Activated CD8-positive, alpha-beta memory T cell treated with anti-CD3 and anti-CD28 coated beads, Interleukin-2, amount 10 ng/mL, durations not matched to agents 7 days and 5 days (primary cell): ENCODE results near the gene SPEM3. TPM values are rescaled to one million over a fixed set of nuclear protein-coding genes. Genes with fewer than 3 reads are reported as not detected.
A peak's percentile ranks its signal among the peaks of the same experiment; 100 is the strongest.

Experiments used
- ATAC-seq: fragments of 150-1000 bp; cut with Tn5 transposase; one replicate; pipeline ENCODE4 v1.10.0; 2021; ENCODE audit warnings: moderate library complexity
- CTCF ChIA-PET: fragments of 350-600 bp; sonication (Branson Sonifier 250); formaldehyde crosslinking; loops from one replicate; lab custom pipeline; 2021; ENCODE audit warnings: antibody characterized with exemption; lab: Charles Lee
- DNase-seq: peaks from one replicate; pipeline ENCODE4 v3.0.0-alpha.2; 2020
- H3K27ac Mint-ChIP-seq: one replicate; pipeline ENCODE4 v1.8.0; 2021; ENCODE audit warnings: mild to moderate bottlenecking, mixed read lengths
- H3K27me3 Mint-ChIP-seq: one replicate; pipeline ENCODE4 v1.8.0; 2021; ENCODE audit warnings: mixed read lengths
- H3K36me3 Mint-ChIP-seq: one replicate; pipeline ENCODE4 v1.8.0; 2021; ENCODE audit warnings: mild to moderate bottlenecking, mixed read lengths
- H3K4me1 Mint-ChIP-seq: one replicate; pipeline ENCODE4 v1.8.0; 2021; ENCODE audit warnings: mixed read lengths
- H3K4me3 Mint-ChIP-seq: one replicate; pipeline ENCODE4 v1.8.0; 2021; ENCODE audit warnings: mild to moderate bottlenecking, moderate library complexity, mixed read lengths
- H3K9me3 Mint-ChIP-seq: one replicate; pipeline ENCODE4 v1.8.0; 2022; ENCODE audit warnings: low read depth, mixed read lengths
- total RNA-seq, 2 experiments: library from RNA; stranded (reverse); gene quantifications; one replicate each; pipeline ENCODE4 v1.2.3, GENCODE V29; 2021

SPEM3 gene
- total RNA-seq, 2 experiments from 2014 or later, result not detected

DNA sequence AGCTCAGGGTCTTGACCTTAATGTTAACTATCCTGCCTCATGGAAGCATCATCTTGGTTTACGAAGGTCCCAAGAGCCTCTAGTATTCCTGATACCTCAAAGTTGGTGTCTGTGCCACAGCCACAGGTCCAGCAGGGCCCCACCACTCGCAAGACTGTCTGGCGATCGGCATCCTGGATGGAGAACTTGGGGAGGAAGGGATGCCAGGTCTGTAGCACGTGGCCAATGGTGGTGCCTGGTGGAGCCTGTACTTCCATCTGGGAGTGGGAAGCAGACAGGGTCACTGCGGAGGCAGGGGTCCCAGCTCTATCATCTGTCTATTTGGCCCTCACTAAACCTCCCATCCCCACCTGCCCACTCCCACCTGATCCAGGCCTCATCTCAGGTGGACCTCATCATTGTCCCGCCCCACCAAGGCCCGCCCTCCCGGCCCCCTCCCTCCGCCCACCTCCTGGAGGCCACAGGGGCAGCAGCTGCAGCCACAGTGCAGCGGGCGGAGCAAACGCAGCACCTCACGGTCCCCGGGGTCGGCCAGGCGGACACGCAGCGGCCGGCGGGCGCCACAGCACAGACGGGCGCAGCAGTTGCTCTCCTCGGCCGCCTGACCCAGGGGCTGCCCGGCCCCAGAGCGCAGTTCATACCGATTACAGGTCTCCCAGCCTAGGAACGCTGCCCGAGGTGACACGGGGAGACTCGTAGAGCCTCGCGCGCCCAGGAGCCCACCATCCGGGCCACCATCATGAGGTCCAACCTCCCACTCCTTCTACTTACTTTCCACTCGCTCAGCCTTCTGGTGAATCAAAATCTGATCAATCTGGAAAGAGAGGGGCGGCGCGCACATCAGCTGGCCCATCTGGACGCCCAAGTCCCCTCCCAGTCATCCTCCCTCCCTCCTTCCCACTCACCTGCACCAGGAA lies 35.7 kb upstream of the SPEM3 start:
- DNase-seq, result no peak
- no peak for ATAC-seq
- Mint-ChIP-seq H3K36me3 (peaks cover 4% of the 10 kb centered on the region), H3K4me1 (peaks cover 18% of the 10 kb centered on the region), H3K4me3 (peak overlapping the region; percentile 94), H3K9me3 (no peaks in the 10 kb centered on the region), H3K27ac (no peak overlapping the region), H3K27me3 (no peaks in the 10 kb centered on the region)
- CTCF ChIA-PET, result interaction anchor here (0.7 to 2.6 kb wide), 7 partner anchors 8 to 295 kb away, joined by 3 to 11 read pairs (median 5); partner anchors contain the start of genes SENP3, TMEM256 and WRAP53

- ATAC-seq, result peak; percentile 45
- Mint-ChIP-seq H3K27ac (peak overlapping the region; percentile 84), H3K36me3 (peaks cover 4% of the 10 kb centered on the region), H3K4me3 (peak overlapping the region; percentile 94), H3K4me1 (peaks cover 18% of the 10 kb centered on the region), H3K9me3 (no peaks in the 10 kb centered on the region), H3K27me3 (no peaks in the 10 kb centered on the region)
- CTCF ChIA-PET, result interaction anchor here (1.1 to 2.6 kb wide), 8 partner anchors 9 to 294 kb away, joined by 3 to 11 read pairs (median 4); partner anchors contain the start of genes SENP3, TMEM256 and WRAP53
- peak; percentile 57 for DNase-seq
Measured at GRCh38 chr17:7393613-7394451, 34.8 kb upstream of the SPEM3 start.

GRCh38 chr17:7394452-7395191 lies 34.0 kb upstream of the SPEM3 start, which contains the start of gene PLSCR3:
Gene PLSCR3 (minus strand): TSS chr17:7394525. CDS start chr17:7394110, 415 bp downstream.
- Mint-ChIP-seq H3K4me3 (peak within 1 kb of the TSS; percentile 94), H3K4me1 (peaks cover 18% of the 10 kb centered on the region), H3K9me3 (no peaks in the 10 kb centered on the region), H3K36me3 (peaks cover 3% of the 10 kb centered on the region), H3K27ac (peak within 1 kb of the TSS; percentile 85), H3K27me3 (no peaks in the 10 kb centered on the region)
- DNase-seq, result peak; percentile 86
- peak; percentile 92 for ATAC-seq
- CTCF ChIA-PET, result interaction anchor here (1.2 to 2.6 kb wide), 7 partner anchors 10 to 294 kb away, joined by 3 to 11 read pairs (median 5); partner anchors contain the start of genes SENP3 and WRAP53

- Mint-ChIP-seq H3K4me1 (peaks cover 18% of the 10 kb centered on the region), H3K36me3 (no peaks in the 10 kb centered on the region)
- CTCF ChIA-PET, result interaction anchor here (3.0 kb wide), 1 partner anchor 40 kb away, joined by 16 read pairs; the partner anchor contains the start of gene TMEM102
Measured at GRCh38 chr17:7396147-7396546, 32.5 kb upstream of the SPEM3 start.

DNA sequence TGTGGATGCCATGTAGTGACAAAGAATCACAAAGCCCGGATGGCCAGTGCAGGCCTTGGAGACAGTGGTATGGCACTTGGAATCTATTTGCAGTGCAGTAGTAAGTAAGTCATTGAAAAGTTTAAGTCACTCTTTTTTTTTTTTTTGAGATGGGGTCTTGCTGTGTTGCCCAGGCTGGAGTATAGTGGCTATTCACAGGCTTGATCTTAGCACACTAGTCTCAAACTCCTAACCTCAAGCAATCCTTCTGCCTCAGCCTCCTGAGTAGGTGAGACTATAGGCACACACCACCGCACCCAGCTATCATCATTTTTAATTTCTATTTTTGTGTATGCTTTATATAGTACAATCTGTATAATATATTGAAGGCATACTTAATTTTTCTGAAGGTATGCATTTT lies 30.0 kb upstream of the SPEM3 start:
- CTCF ChIA-PET, result interaction anchor here (1.0 to 3.0 kb wide), 4 partner anchors 37 to 162 kb away, joined by 4 to 16 read pairs (median 6); partner anchors contain the start of gene TMEM102
- Mint-ChIP-seq H3K36me3 (no peaks in the 10 kb centered on the region), H3K4me3 (no peak overlapping the region), H3K27ac (no peak overlapping the region), H3K4me1 (peaks cover 14% of the 10 kb centered on the region), H3K27me3 (no peaks in the 10 kb centered on the region), H3K9me3 (no peaks in the 10 kb centered on the region)
- no peak for DNase-seq
- no peak for ATAC-seq

More at GRCh38 chr17:7396147-7396546, 32.5 kb upstream of the SPEM3 start:
- ATAC-seq (no peak), DNase-seq (no peak)
- no peak overlapping the region for H3K4me3 Mint-ChIP-seq
- H3K27me3 Mint-ChIP-seq, result no peaks in the 10 kb centered on the region
- no peak overlapping the region for H3K27ac Mint-ChIP-seq
- no peaks in the 10 kb centered on the region for H3K9me3 Mint-ChIP-seq

DNA sequence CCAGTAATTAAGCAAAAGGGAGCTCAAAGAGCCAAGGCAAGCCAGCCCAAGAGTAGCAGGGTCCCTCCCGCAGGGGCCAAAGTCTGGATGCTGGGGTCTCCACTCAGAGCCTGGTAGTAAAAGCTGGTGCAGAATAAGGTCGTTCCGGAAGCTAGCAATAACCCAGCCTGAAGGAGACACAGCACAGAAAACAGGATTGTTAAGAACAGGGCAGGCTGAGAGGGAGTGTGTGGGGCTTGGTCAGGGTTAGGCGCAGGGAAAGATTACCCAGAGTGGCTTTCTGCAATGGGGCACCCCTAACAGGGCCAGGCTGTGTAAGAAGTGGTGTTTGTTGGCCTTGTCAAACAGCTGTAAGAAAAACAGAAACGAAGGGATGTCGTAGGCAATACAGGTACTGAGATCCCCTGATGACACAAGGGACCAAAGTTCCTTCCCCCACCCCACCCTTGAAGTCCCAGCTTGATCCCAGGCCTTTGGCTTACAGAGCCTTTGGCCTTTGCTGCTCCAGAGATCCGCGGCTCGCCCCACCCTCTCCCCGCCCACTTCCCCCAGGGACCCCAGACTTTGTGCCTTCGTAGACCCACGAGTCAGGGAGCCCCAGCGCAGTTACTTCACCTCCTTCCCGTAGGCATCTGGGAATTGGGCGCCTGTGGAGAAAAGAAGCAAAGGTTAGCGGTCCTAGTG lies 25.5 kb upstream of the SPEM3 start:
- no peaks in the 10 kb centered on the region for H3K36me3 Mint-ChIP-seq
- no peak for ATAC-seq
- H3K9me3 Mint-ChIP-seq, result no peaks in the 10 kb centered on the region
- peak; percentile 61 for DNase-seq
- H3K27ac Mint-ChIP-seq, result peak overlapping the region; percentile 95
- H3K27me3 Mint-ChIP-seq, result peaks cover 9% of the 10 kb centered on the region
- CTCF ChIA-PET, result interaction anchor here (1.0 to 4.0 kb wide), 7 partner anchors 14 to 186 kb away, joined by 3 to 34 read pairs (median 5); partner anchors contain the start of genes SOX15 and TMEM102
- peaks cover 15% of the 10 kb centered on the region for H3K4me1 Mint-ChIP-seq
- peak overlapping the region; percentile 88 for H3K4me3 Mint-ChIP-seq

- H3K9me3 Mint-ChIP-seq, result no peaks in the 10 kb centered on the region
- no peak for ATAC-seq
- no peak for DNase-seq
- CTCF ChIA-PET, result interaction anchor here (0.7 to 4.0 kb wide), 9 partner anchors 11 to 157 kb away, joined by 3 to 34 read pairs (median 3); partner anchors contain the start of gene TMEM102
- peaks cover 15% of the 10 kb centered on the region for H3K4me1 Mint-ChIP-seq
- peak overlapping the region; percentile 95 for H3K27ac Mint-ChIP-seq
- H3K27me3 Mint-ChIP-seq, result peaks cover 9% of the 10 kb centered on the region
- no peaks in the 10 kb centered on the region for H3K36me3 Mint-ChIP-seq
- H3K4me3 Mint-ChIP-seq, result peak overlapping the region; percentile 88
Measured at GRCh38 chr17:7403727-7403976, 25.0 kb upstream of the SPEM3 start.

DNA sequence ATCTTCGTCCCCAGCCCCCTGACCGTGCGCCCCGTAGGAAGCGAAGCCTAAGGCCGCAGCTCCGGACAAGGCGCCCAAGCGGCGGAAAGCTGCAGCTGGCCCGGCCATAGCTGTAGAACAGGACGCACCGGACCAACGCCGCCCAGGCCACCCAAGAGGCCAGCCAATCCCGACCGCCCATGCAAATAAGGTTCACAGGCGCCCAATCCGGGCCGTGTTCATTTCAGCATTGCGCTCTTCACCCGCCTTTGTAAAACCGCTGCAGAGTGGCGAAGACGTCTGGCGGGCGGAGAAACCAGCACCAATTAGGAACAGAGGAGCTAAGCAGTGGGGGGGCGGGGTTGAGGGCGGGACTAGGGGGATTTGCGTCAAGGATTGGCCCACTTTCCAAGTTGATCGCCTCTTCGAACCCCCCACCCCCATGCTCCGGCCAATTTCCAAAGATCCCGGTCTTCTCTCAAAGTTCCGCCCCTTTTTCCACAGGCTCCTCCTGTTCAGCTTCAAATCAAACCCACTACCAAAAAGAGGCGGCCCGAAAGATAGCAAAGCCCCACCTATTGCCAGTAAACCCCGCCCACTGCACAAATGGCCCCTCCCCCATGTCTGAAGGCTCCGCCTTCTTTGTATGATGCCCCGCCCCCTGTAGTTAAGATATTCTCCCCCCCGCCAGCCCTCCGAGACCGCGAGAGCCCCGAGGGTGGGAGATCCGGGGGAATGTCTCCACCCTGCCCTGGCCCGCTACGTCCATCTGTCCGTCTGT lies 24.5 kb upstream of the SPEM3 start, which contains the start of gene TMEM256:
TSS of gene TMEM256 (minus strand) at position 121 of the 760 bp plus-strand sequence. CDS start at position 108, 13 bp downstream.
- peak within 1 kb of the TSS; percentile 88 for H3K4me3 Mint-ChIP-seq
- no peaks in the 10 kb centered on the region for H3K36me3 Mint-ChIP-seq
- H3K9me3 Mint-ChIP-seq, result no peaks in the 10 kb centered on the region
- CTCF ChIA-PET, result interaction anchor here (0.6 to 4.0 kb wide), 11 partner anchors 11 to 283 kb away, joined by 3 to 34 read pairs (median 3); partner anchors contain the start of genes TMEM102 and TP53
- peaks cover 9% of the 10 kb centered on the region for H3K27me3 Mint-ChIP-seq
- DNase-seq, result peak; percentile 99
- ATAC-seq, result peak; percentile 94
- peaks cover 15% of the 10 kb centered on the region for H3K4me1 Mint-ChIP-seq
- peak within 1 kb of the TSS; percentile 95 for H3K27ac Mint-ChIP-seq

GRCh38 chr17:7404737-7405349 lies 23.8 kb upstream of the SPEM3 start:
- no peaks in the 10 kb centered on the region for H3K36me3 Mint-ChIP-seq
- peak; percentile 43 for ATAC-seq
- CTCF ChIA-PET, result interaction anchor here (0.6 to 4.0 kb wide), 8 partner anchors 21 to 283 kb away, joined by 3 to 34 read pairs (median 3); partner anchors contain the start of genes TMEM102 and TP53
- H3K4me1 Mint-ChIP-seq, result peaks cover 15% of the 10 kb centered on the region
- no peaks in the 10 kb centered on the region for H3K9me3 Mint-ChIP-seq
- peak overlapping the region; percentile 88 for H3K4me3 Mint-ChIP-seq
- peak overlapping the region; percentile 95 for H3K27ac Mint-ChIP-seq
- peaks cover 9% of the 10 kb centered on the region for H3K27me3 Mint-ChIP-seq
- peak; percentile 74 for DNase-seq

DNA sequence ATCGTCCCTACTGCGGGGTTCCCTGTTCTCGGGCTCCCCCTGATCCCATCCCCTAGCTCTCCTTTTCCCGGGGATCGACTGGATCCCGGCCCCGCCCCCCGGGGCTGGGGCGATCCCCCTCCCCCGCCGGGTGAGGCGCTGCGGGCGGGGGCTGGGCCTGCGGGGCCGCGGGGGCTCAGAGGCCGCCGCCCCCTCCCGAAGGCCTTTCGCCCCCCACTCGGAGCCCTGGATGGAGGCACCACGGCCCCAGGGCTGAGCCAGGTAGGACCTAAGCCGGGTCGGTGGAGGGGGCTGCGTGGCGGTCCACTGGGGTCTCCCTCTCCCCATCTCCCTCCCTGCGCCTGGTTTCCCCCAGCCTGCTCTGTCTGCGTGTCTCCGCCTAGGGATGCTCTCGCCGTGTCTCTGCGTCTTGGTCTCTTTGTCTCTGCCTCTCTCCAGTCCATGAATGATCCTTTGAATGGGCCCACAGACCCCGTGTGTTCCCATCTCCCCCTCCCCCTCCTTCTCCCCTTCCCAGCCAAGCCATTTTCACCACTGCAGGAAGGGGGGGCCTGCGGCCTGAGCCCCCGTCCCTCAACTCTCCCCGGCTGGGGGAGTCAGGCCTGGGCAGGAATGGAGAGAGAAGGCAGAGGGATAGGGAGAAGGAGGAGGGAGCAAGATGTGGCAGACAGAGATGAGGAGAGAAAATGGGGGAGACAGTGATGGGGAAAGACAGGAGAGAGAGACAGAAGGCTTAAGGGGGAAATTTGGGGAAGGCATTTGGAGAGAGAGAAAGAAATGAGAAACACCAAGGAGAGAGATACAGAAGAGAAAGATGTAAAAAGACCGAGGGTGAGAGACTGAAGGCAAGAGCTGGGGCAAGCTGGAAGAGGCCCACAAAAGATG lies 23.1 kb upstream of the SPEM3 start:
- Mint-ChIP-seq H3K27me3 (peaks cover 9% of the 10 kb centered on the region), H3K27ac (no peak overlapping the region), H3K36me3 (no peaks in the 10 kb centered on the region), H3K4me3 (peak overlapping the region; percentile 88), H3K4me1 (peaks cover 15% of the 10 kb centered on the region), H3K9me3 (no peaks in the 10 kb centered on the region)
- ATAC-seq, result no peak
- DNase-seq, result no peak
- CTCF ChIA-PET, result interaction anchor here (0.9 to 4.0 kb wide), 3 partner anchors 22 to 50 kb away, joined by 3 to 34 read pairs (median 4); partner anchors contain the start of gene TMEM102
